Measurements from ENCODE around the gene IKZF2.

- TF ChIP-seq REST (IDR thresholded peaks at IDR 0.05; ENCODE audit: unreplicated experiment) (no peak), CTCF (conservative IDR thresholded peaks at IDR 0.05; ENCODE audit: low read depth in 2 of 2) (no peak), EZH2 (IDR thresholded peaks at IDR 0.05; ENCODE audit: low read depth, unreplicated experiment) (no peak), EZH2phosphoT487 (IDR thresholded peaks at IDR 0.05; ENCODE audit: unreplicated experiment) (no peak), POLR2AphosphoS5 (IDR thresholded peaks at IDR 0.05; ENCODE audit: low read depth) (no peak), NANOG (IDR thresholded peaks at IDR 0.05; ENCODE audit: borderline replicate concordance) (no peak), ZNF114 (CRISPR knock-in tag; IDR thresholded peaks at IDR 0.05) (no peak), STAT1 (IDR thresholded peaks at IDR 0.05; ENCODE audit: unreplicated experiment) (no peak), JUNB (IDR thresholded peaks at IDR 0.05; ENCODE audit: unreplicated experiment) (no peak), CREB1 (CRISPR knock-in tag; IDR thresholded peaks at IDR 0.05; ENCODE audit: low read depth) (no peak)
Measured at GRCh38 chr2:212957624-212958023, 193.8 kb downstream of the IKZF2 start.
